Body of pancreas (tissue), 4 donors: ENCODE data around the gene GSAP. TPM values are rescaled to one million over a fixed set of nuclear protein-coding genes. Genes with fewer than 3 reads are reported as not detected.
"Not testable (repeated sequence)": the region's sequence is repeated elsewhere in the genome, so short reads cannot be mapped to it uniquely, and the experiment has no call there.

Source experiments
- ATAC-seq: fragments of 150-250 bp; one replicate; pipeline ENCODE4 v1.9.1; 2016
- DNase-seq, 4 donors: peaks; one replicate each; pipeline ENCODE4 v3.0.0-alpha.2; 2019
- H3K27ac ChIP-seq, 4 donors: fragments of 200-600 bp; sonication (generic); 1 replicate in 3 of 4; 2 replicates in 1 of 4; pipeline versions ENCODE4 v1.5.1 to v1.6.1; 2016 to 2019; ENCODE audit warnings: mild to moderate bottlenecking in 1 of 4, mixed read lengths in 1 of 4, moderate library complexity in 1 of 4
- H3K27me3 ChIP-seq, 2 donors: fragments of 200-600 bp; sonication (generic); one replicate each; pipeline ENCODE4 v1.6.0; 2016; ENCODE audit warnings: mild to moderate bottlenecking in 1 of 2
- H3K36me3 ChIP-seq, 2 donors: fragments of 200-600 bp; sonication (generic); replicated peaks in 1 of 2; 2 replicates each; pipeline ENCODE4 v1.5.1; 2016; ENCODE audit warnings: low read depth in 2 of 2; ENCODE audit not compliant: insufficient read depth in 1 of 2
- H3K4me1 ChIP-seq: fragments of 200-600 bp; sonication (generic); one replicate; pipeline ENCODE4 v1.6.0; 2016
- H3K4me3 ChIP-seq, 2 donors: fragments of 200-600 bp; sonication (generic); 1 replicate in 1 of 2; 2 replicates in 1 of 2; pipeline ENCODE4 v1.5.1; 2016 to 2019
- H3K9me3 ChIP-seq, 3 donors: fragments of 200-600 bp; sonication (generic); 1 replicate in 2 of 3; 2 replicates in 1 of 3; pipeline ENCODE4 v1.5.1; 2016
- POLR2A ChIP-seq, 3 donors: fragments of 450-650 bp; IDR thresholded peaks; one replicate each; pipeline ENCODE4 v1.6.1; 2016; ENCODE audit warnings: antibody characterized with exemption in 3 of 3, mild to moderate bottlenecking in 2 of 3
- WGBS, 2 donors: methylation state at CpG; one replicate each; pipeline ENCODE4 v1.1.5; 2017; 5-methylcytosine and 5-hydroxymethylcytosine counted together
- intact Hi-C: fragments of 100-400 bp; cut with DNase I; formaldehyde crosslinking; loops from one replicate; pipeline ENCODE4 v1.15.1; 2023
- total RNA-seq, 2 donors: library from RNA; depleted of rRNA; stranded (reverse); fragments of >200 nt; gene quantifications; one replicate each; pipeline ENCODE4 v1.1.0, GENCODE V29; 2016
- TF ChIP-seq, protein P1 (sequence below), 7 experiments: fragments of 450-650 bp in 4 of 7; fragments of 200-600 bp in 3 of 7; sonication (generic) in 3 of 7; IDR thresholded peaks; one replicate each; pipeline ENCODE4 v1.5.1; 2016 to 2019; ENCODE audit warnings: antibody characterized with exemption in 7 of 7

The GSAP gene
- total RNA-seq, 2 donors from 2014 or later = 13.7 to 18.8 TPM

- Histone ChIP-seq H3K4me3 (no peak overlapping the region), H3K9me3 (no peaks in the 10 kb centered on the region), H3K27ac (no peak overlapping the region), H3K36me3 (no peaks in the 10 kb centered on the region), H3K27me3 (no peaks in the 10 kb centered on the region), H3K4me1 (no peaks in the 10 kb centered on the region)
- intact Hi-C loops = no loop called here
- 63 to 86% methylated on average over 5 of the region's 5 CpGs for WGBS, 2 donors
- DNase-seq (no peak), ATAC-seq (no peak)
- TF ChIP-seq POLR2A (IDR thresholded peaks at IDR 0.05) = no peak
- TF ChIP-seq, protein P1, sequence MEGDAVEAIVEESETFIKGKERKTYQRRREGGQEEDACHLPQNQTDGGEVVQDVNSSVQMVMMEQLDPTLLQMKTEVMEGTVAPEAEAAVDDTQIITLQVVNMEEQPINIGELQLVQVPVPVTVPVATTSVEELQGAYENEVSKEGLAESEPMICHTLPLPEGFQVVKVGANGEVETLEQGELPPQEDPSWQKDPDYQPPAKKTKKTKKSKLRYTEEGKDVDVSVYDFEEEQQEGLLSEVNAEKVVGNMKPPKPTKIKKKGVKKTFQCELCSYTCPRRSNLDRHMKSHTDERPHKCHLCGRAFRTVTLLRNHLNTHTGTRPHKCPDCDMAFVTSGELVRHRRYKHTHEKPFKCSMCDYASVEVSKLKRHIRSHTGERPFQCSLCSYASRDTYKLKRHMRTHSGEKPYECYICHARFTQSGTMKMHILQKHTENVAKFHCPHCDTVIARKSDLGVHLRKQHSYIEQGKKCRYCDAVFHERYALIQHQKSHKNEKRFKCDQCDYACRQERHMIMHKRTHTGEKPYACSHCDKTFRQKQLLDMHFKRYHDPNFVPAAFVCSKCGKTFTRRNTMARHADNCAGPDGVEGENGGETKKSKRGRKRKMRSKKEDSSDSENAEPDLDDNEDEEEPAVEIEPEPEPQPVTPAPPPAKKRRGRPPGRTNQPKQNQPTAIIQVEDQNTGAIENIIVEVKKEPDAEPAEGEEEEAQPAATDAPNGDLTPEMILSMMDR (IDR thresholded peaks at IDR 0.05) = no peak
Observed at GRCh38 chr7:77338883-77339629, 77.1 kb downstream of the GSAP start.

DNA sequence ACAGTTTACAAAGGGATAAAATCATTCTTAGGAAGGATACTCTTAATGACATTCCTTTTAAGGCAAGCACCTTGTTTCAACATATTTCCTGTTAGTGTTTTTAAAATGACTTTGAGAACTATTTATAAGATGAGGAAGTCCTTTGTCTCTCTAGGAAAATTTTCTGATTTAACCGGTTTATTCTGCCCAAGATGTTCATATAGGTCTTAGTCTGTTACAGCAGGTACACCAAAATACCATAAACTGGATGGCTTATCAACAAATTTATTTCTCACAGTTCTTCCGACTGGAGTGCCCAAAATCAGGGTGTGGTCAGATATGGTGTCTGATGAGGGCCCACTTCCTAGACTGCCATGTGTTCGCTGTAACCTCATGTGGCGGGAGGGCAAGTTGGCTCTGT, 77.9 kb downstream of the GSAP start:
- Histone ChIP-seq H3K4me3 (no peak overlapping the region), H3K4me1 (no peaks in the 10 kb centered on the region), H3K9me3 (no peaks in the 10 kb centered on the region), H3K36me3 (no peaks in the 10 kb centered on the region), H3K27me3 (no peaks in the 10 kb centered on the region), H3K27ac (no peak overlapping the region)
- TF ChIP-seq POLR2A (IDR thresholded peaks at IDR 0.05) = no peak
- TF ChIP-seq, protein P1 (IDR thresholded peaks at IDR 0.05) = no peak
- ATAC-seq = no peak
- intact Hi-C loops = no loop called here
- 53 to 75% methylated on average over 4 of the region's 4 CpGs for WGBS, 2 donors
- no peak for DNase-seq

- no peaks in the 10 kb centered on the region for H3K27me3 ChIP-seq
- no peaks in the 10 kb centered on the region for H3K4me1 ChIP-seq
- intact Hi-C loops = no loop called here
- no peak for ATAC-seq
- DNase-seq = no peak
- 83 to 100% methylated on average over 2 of the region's 2 CpGs for WGBS, 2 donors
- TF ChIP-seq, protein P1 (IDR thresholded peaks at IDR 0.05) = no peak
- no peak for TF ChIP-seq POLR2A (IDR thresholded peaks at IDR 0.05)
- H3K4me3 ChIP-seq = no peak overlapping the region
- no peak overlapping the region for H3K27ac ChIP-seq
- H3K9me3 ChIP-seq = no peaks in the 10 kb centered on the region
- no peaks in the 10 kb centered on the region for H3K36me3 ChIP-seq
Observed at GRCh38 chr7:77337456-77337990, 78.6 kb downstream of the GSAP start.

GRCh38 chr7:77335581-77335980, 80.6 kb downstream of the GSAP start:
- no peak for DNase-seq
- H3K27me3 ChIP-seq = no peaks in the 10 kb centered on the region
- intact Hi-C loops = no loop called here
- no peak overlapping the region for H3K4me3 ChIP-seq
- H3K36me3 ChIP-seq = no peaks in the 10 kb centered on the region
- no peak for ATAC-seq
- H3K27ac ChIP-seq = no peak overlapping the region
- H3K9me3 ChIP-seq = no peaks in the 10 kb centered on the region
- no peaks in the 10 kb centered on the region for H3K4me1 ChIP-seq
- TF ChIP-seq POLR2A (IDR thresholded peaks at IDR 0.05) = no peak
- TF ChIP-seq, protein P1 (IDR thresholded peaks at IDR 0.05) = no peak

- H3K27me3 ChIP-seq, ATAC-seq, intact Hi-C loops, H3K4me3 ChIP-seq, DNase-seq, H3K9me3 ChIP-seq, H3K36me3 ChIP-seq, H3K4me1 ChIP-seq, H3K27ac ChIP-seq: not testable (repeated sequence)
- WGBS, 2 donors = 88 to 94% methylated on average over 2 of the region's 2 CpGs
Observed at GRCh38 chr7:77334039-77334438, 82.1 kb downstream of the GSAP start.
